HEK293 (cell line): Measurements from ENCODE around the gene HSF5.

Experiments used
- CTCF ChIA-PET: fragments of 350-600 bp; formaldehyde crosslinking; extraction: SDS; loops from one replicate; lab custom pipeline; 2021; ENCODE audit warnings: antibody characterized with exemption; lab: Yijun Ruan, JAX
- POLR2A ChIA-PET: fragments of 300-600 bp; formaldehyde crosslinking; extraction: SDS; loops from one replicate; lab custom pipeline; 2020; ENCODE audit warnings: antibody characterized with exemption, inconsistent platforms; lab: Yijun Ruan, JAX
- H3K27ac ChIP-seq: fragments of 200-500 bp; sonication (Bioruptor generic); 2 replicates; pipeline ENCODE4 v1.5.1; 2014; ENCODE audit warnings: low read depth, low read length, control low read depth, inconsistent platforms; ENCODE audit errors: extremely low read depth
- H3K36me3 ChIP-seq, 2 experiments: fragments of 200-500 bp in 1 of 2; sonication (Bioruptor generic) in 1 of 2; 1 replicate in 1 of 2; 2 replicates in 1 of 2; pipeline ENCODE4 v1.5.1; 2014 to 2017; ENCODE audit warnings: inconsistent platforms in 2 of 2, low read length in 2 of 2; ENCODE audit not compliant: control insufficient read depth in 2 of 2, insufficient read depth in 1 of 2
- H3K4me1 ChIP-seq: fragments of 200-500 bp; sonication (Bioruptor generic); 2 replicates; pipeline ENCODE4 v1.5.1; 2014; ENCODE audit warnings: mild to moderate bottlenecking, low read length, inconsistent platforms; ENCODE audit not compliant: control insufficient read depth, insufficient read depth
- H3K4me3 ChIP-seq: 2 replicates; pipeline ENCODE4 v1.5.1; 2011; ENCODE audit warnings: low read depth, mild to moderate bottlenecking, control low read depth, low read length, moderate library complexity
- H3K9me3 ChIP-seq: fragments of 200-500 bp; sonication (Bioruptor generic); 2 replicates; pipeline ENCODE4 v1.5.1; 2014; ENCODE audit warnings: low read depth, low read length, inconsistent platforms; ENCODE audit not compliant: control insufficient read depth, insufficient read depth
- FEZF1 ChIP-seq: fragments of 450-650 bp; formaldehyde crosslinking; IDR thresholded peaks from 2 replicates; pipeline ENCODE4 v1.5.1; 2016; ENCODE audit warnings: missing biosample characterization, missing genetic modification characterization
- ZFHX2 ChIP-seq: fragments of 450-650 bp; formaldehyde crosslinking; conservative IDR thresholded peaks from 2 replicates; pipeline ENCODE4 v1.5.1; 2016; ENCODE audit warnings: missing biosample characterization, missing genetic modification characterization
- ZNF132 ChIP-seq: fragments of 450-650 bp; formaldehyde crosslinking; IDR thresholded peaks from 2 replicates; pipeline ENCODE4 v1.5.1; 2017; ENCODE audit warnings: missing biosample characterization, missing genetic modification characterization, borderline replicate concordance
- ZNF155 ChIP-seq: fragments of 450-650 bp; formaldehyde crosslinking; IDR thresholded peaks from 2 replicates; pipeline ENCODE4 v1.5.1; 2016; ENCODE audit warnings: missing biosample characterization, missing genetic modification characterization
- ZNF544 ChIP-seq: fragments of 450-650 bp; formaldehyde crosslinking; IDR thresholded peaks from 2 replicates; pipeline ENCODE4 v1.5.0; 2017; ENCODE audit warnings: missing biosample characterization, missing genetic modification characterization
- ZSCAN16 ChIP-seq: fragments of 450-650 bp; formaldehyde crosslinking; IDR thresholded peaks from 2 replicates; pipeline ENCODE4 v1.5.1; 2016; ENCODE audit warnings: missing biosample characterization, missing genetic modification characterization
- TF ChIP-seq, protein P1 (sequence below): fragments of 450-650 bp; formaldehyde crosslinking; IDR thresholded peaks from 2 replicates; pipeline ENCODE4 v1.5.1; 2016; ENCODE audit warnings: missing biosample characterization, missing genetic modification characterization
- TF ChIP-seq, protein P2 (sequence below): fragments of 450-650 bp; formaldehyde crosslinking; IDR thresholded peaks from 2 replicates; pipeline ENCODE4 v1.5.1; 2016; ENCODE audit warnings: missing biosample characterization, missing genetic modification characterization

Gene HSF5

DNA sequence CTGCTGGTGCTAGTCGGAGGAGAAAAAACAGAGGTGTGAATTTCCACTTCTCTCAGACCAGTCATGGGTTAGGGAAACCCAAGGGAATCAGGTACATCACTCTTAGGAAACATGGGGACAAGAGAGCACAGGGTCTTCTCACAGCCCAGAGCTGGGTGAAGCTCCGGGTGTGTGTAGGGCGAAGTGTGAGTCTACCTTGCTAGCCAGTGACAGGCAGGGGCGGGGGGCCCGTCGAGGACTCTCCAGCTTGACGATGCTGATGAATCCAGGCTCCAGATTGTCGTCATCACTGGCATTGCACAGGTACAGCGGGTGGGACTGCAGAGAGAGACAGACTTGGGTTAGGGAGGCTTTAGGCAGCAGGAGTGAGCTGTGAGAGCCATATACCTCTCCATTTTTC is 117.5 kb downstream of the HSF5 start:
- H3K27ac ChIP-seq, result no peak overlapping the region
- no peaks in the 10 kb centered on the region for H3K9me3 ChIP-seq
- ChIA-PET CTCF (no interaction called here), POLR2A (interaction anchor here (0.6 kb wide), 1 partner anchor 1271 kb away, joined by 8 read pairs; no protein-coding TSS in a partner anchor)
- no peak for TF ChIP-seq FEZF1 (tag by site-specific recombination)
- TF ChIP-seq ZSCAN16 (tag by site-specific recombination), result no peak
- TF ChIP-seq, protein P1, sequence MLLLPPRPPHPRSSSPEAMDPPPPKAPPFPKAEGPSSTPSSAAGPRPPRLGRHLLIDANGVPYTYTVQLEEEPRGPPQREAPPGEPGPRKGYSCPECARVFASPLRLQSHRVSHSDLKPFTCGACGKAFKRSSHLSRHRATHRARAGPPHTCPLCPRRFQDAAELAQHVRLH (tag by site-specific recombination), result no peak
- no peak for TF ChIP-seq ZNF544 (tag by site-specific recombination)
- TF ChIP-seq ZNF155 (tag by site-specific recombination), result no peak
- 0 out of 2 replicates have a peak, but pooled peaks cover under 1% of the 10 kb centered on the region for H3K4me1 ChIP-seq
- peaks cover 0 to 20% of the 10 kb centered on the region in 2 experiments; a peak in 2 of 3 replicates for H3K36me3 ChIP-seq
- no peak overlapping the region for H3K4me3 ChIP-seq

DNA sequence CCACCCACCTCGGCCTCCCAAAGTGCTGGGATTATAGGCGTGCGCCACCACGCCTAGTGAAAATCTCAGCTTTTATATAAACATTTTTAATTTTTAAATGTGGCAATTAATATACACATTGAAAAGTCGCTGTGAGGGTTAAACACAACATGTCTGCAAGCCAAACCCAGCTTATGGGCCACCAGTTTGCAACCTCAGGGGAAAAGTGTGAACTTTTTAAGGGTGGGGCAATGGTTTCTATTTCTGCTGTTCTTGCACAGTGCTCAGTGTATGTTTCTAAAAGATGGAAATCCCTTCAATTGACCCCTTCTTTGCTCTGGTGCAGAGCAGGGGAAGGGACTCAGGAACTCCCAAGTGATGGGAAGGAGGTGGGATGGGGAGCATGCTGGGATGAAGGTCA is 117.9 kb downstream of the HSF5 start:
- no peak for TF ChIP-seq ZFHX2 (tag by site-specific recombination)
- TF ChIP-seq, protein P2, sequence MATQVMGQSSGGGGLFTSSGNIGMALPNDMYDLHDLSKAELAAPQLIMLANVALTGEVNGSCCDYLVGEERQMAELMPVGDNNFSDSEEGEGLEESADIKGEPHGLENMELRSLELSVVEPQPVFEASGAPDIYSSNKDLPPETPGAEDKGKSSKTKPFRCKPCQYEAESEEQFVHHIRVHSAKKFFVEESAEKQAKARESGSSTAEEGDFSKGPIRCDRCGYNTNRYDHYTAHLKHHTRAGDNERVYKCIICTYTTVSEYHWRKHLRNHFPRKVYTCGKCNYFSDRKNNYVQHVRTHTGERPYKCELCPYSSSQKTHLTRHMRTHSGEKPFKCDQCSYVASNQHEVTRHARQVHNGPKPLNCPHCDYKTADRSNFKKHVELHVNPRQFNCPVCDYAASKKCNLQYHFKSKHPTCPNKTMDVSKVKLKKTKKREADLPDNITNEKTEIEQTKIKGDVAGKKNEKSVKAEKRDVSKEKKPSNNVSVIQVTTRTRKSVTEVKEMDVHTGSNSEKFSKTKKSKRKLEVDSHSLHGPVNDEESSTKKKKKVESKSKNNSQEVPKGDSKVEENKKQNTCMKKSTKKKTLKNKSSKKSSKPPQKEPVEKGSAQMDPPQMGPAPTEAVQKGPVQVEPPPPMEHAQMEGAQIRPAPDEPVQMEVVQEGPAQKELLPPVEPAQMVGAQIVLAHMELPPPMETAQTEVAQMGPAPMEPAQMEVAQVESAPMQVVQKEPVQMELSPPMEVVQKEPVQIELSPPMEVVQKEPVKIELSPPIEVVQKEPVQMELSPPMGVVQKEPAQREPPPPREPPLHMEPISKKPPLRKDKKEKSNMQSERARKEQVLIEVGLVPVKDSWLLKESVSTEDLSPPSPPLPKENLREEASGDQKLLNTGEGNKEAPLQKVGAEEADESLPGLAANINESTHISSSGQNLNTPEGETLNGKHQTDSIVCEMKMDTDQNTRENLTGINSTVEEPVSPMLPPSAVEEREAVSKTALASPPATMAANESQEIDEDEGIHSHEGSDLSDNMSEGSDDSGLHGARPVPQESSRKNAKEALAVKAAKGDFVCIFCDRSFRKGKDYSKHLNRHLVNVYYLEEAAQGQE (tag by site-specific recombination), result no peak
- TF ChIP-seq ZNF132, result no peak
- Histone ChIP-seq H3K36me3 (peaks cover 0 to 20% of the 10 kb centered on the region in 2 experiments; a peak in 2 of 3 replicates), H3K4me3 (no peak overlapping the region), H3K27ac (no peak overlapping the region), H3K4me1 (no peaks in the 10 kb centered on the region), H3K9me3 (no peaks in the 10 kb centered on the region)
- ChIA-PET POLR2A (interaction anchor here (0.6 to 1.9 kb wide), 2 partner anchors 18 to 1271 kb away, joined by 5 to 8 read pairs; partner anchors contain the start of gene SUPT4H1), CTCF (no interaction called here)
